Astrocyte of the cerebellum (primary cell): Measurements from ENCODE around the gene NIPAL3.

Experiments
- DNase-seq: peaks from one replicate; pipeline ENCODE4 v3.0.0-alpha.2; 2011; ENCODE audit warnings: low read depth
- H3K4me3 ChIP-seq: 2 replicates; pipeline ENCODE4 v1.5.1; 2011; ENCODE audit warnings: mild to moderate bottlenecking, low read depth, low read length, moderate library complexity
- in situ Hi-C: cut with HindIII; loops from 2 replicates; pipeline ENCODE4 v1.10.0; 2017; ENCODE audit warnings: low sequenced_read_pairs
- TF ChIP-seq, protein P1 (sequence below): IDR thresholded peaks from 2 replicates; pipeline ENCODE4 v1.5.1; 2012; ENCODE audit warnings: low read length, low read depth, moderate library complexity, mild to moderate bottlenecking; ENCODE audit errors: missing control alignments

Gene NIPAL3

DNA sequence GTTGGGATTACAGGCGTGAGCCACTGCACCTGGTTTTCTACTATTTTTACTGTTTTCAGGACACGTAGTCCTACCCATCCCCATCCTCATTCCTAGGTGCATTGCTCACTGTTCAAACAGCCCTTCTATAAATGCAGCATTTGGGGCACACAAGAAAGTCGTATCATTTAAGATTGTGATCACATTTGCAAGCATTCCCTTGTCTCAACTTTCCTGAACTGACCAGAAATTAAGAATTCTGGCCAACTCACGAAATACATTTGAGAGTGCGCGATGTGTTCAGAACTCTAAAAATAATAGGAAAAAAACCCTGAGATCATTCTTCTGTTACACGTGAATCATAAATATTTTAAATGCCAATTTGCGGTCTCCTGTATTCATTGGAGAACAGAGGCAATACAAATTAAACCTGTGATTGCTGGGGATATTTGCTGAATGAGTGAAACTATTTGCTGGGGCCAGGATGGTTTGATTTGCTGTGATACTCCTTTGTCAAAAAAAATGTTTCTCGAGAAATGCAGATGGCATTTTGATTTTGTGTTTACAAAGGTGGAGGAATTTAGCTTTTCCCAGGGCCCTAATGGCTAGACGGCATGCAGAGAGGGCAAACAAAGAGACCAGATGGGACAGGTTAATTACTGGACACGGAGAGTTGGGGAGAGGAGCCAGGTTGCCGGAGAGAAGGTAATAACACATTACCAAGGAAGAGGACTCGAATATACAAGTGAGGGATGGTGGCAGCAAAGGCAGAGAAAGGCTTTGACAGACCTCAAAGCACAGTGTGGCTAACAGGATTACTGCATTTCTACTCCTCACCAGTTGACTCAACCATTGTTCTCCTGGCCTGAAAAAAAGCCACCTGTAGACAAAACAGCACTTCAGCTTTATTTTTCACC, 40.5 kb upstream of the NIPAL3 start:
- DNase-seq, result no peak
- H3K4me3 ChIP-seq, result no peak overlapping the region
- in situ Hi-C loops, result no loop called here
- TF ChIP-seq, protein P1, sequence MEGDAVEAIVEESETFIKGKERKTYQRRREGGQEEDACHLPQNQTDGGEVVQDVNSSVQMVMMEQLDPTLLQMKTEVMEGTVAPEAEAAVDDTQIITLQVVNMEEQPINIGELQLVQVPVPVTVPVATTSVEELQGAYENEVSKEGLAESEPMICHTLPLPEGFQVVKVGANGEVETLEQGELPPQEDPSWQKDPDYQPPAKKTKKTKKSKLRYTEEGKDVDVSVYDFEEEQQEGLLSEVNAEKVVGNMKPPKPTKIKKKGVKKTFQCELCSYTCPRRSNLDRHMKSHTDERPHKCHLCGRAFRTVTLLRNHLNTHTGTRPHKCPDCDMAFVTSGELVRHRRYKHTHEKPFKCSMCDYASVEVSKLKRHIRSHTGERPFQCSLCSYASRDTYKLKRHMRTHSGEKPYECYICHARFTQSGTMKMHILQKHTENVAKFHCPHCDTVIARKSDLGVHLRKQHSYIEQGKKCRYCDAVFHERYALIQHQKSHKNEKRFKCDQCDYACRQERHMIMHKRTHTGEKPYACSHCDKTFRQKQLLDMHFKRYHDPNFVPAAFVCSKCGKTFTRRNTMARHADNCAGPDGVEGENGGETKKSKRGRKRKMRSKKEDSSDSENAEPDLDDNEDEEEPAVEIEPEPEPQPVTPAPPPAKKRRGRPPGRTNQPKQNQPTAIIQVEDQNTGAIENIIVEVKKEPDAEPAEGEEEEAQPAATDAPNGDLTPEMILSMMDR, result no peak

DNA sequence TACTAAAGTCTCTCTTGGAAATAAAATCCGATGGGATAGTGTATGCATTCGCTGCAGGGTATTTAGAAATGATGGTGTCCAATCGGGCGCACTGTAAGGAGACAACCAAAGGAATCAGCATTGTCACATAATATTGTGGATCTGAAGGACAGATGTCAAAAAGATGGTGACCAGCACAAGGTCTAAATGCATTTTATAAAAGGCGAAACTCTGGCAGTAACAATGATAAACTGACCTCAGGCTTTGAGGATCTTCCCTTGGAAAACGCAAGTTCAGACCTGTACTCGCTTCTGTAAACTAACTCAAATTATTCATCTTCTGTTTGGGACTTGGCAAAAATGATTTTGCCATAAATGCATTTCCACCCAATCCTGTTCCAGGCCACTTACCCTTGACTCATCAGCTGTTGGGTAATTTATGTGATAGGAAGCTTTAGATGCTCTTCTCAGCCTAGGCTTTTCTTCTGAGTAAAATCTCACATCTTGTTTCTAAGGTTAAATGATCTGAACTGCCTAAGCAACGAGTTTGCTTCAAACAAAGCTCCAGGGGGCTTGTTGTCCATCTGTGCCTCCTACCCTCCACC, 35.8 kb upstream of the NIPAL3 start:
- TF ChIP-seq, protein P1, result no peak
- in situ Hi-C loops, result no loop called here
- no peak for DNase-seq
- H3K4me3 ChIP-seq, result no peak overlapping the region

GRCh38 chr1:24380508-24380907, 35.1 kb upstream of the NIPAL3 start:
- no peak overlapping the region for H3K4me3 ChIP-seq
- in situ Hi-C loops, result no loop called here
- TF ChIP-seq, protein P1, result no peak
- no peak for DNase-seq

DNA sequence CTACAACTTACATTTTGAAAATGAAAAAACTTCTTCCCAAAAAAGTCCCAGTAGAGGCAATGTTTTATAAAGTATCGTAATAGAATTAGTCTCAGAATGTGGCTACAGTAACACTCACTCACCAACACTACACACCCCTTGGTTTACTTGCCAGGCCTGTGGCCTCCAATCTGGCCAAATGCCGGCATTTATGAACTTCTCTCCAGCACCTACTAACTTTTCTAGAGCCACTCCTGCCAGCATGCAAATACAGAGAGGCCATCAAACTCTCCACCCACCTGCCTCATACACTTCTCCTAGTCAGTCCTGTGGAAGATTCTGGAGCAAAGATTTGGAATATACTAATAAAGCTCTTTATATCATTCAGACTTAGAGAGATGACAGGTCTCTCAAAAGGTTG, 34.3 kb upstream of the NIPAL3 start:
- no peak for DNase-seq
- TF ChIP-seq, protein P1, result no peak
- no peak overlapping the region for H3K4me3 ChIP-seq
- in situ Hi-C loops, result no loop called here

GRCh38 chr1:24382165-24382577, 33.4 kb upstream of the NIPAL3 start:
- no peak overlapping the region for H3K4me3 ChIP-seq
- TF ChIP-seq, protein P1, result no peak
- in situ Hi-C loops, result no loop called here
- DNase-seq, result no peak

- in situ Hi-C loops, result no loop called here
Observed at GRCh38 chr1:24383381-24383940, 32.1 kb upstream of the NIPAL3 start.

More at GRCh38 chr1:24383381-24383940, 32.1 kb upstream of the NIPAL3 start:
- no peak for DNase-seq
- H3K4me3 ChIP-seq, result no peak overlapping the region
- TF ChIP-seq, protein P1, result no peak
